HEK293T (cell line): ENCODE data around the gene DOCK3.
"Not testable (repeated sequence)": the region's sequence is repeated elsewhere in the genome, so short reads cannot be mapped to it uniquely, and the experiment has no call there.

Experiments used
- ARNT ChIP-seq: fragments of 450-650 bp; IDR thresholded peaks from 2 replicates; pipeline ENCODE4 v1.6.1; 2017; ENCODE audit warnings: mild to moderate bottlenecking
- BHLHE40 ChIP-seq: fragments of 450-650 bp; IDR thresholded peaks from 2 replicates; pipeline ENCODE4 v1.6.1; 2016; ENCODE audit warnings: mild to moderate bottlenecking, moderate library complexity, borderline replicate concordance
- FOXA1 ChIP-seq: fragments of 450-650 bp; IDR thresholded peaks from 2 replicates; pipeline ENCODE4 v1.6.1; 2016; ENCODE audit warnings: mild to moderate bottlenecking
- FOXM1 ChIP-seq: fragments of 450-650 bp; IDR thresholded peaks from 2 replicates; pipeline ENCODE4 v1.6.1; 2017; ENCODE audit warnings: mild to moderate bottlenecking, borderline replicate concordance
- L3MBTL2 ChIP-seq: fragments of 450-650 bp; conservative IDR thresholded peaks from 2 replicates; pipeline ENCODE4 v1.6.1; 2016; ENCODE audit warnings: mild to moderate bottlenecking
- PKNOX1 ChIP-seq: fragments of 450-650 bp; IDR thresholded peaks from 2 replicates; pipeline ENCODE4 v1.6.1; 2016
- SP1 ChIP-seq: fragments of 450-650 bp; IDR thresholded peaks from 2 replicates; pipeline ENCODE4 v1.6.1; 2017
- TARDBP ChIP-seq: fragments of 450-650 bp; IDR thresholded peaks from 2 replicates; pipeline ENCODE4 v1.6.1; 2016

- TF ChIP-seq TARDBP, ARNT, SP1, FOXM1, BHLHE40, FOXA1, L3MBTL2, PKNOX1: not testable (repeated sequence)
Observed at GRCh38 chr3:50922071-50922470, 247.3 kb downstream of the DOCK3 start.
